Left ventricle myocardium inferior (tissue), 1 donor: Measurements from ENCODE around the gene NADK. TPM values are rescaled to one million over a fixed set of nuclear protein-coding genes. Genes with fewer than 3 reads are reported as not detected.

Experiments used
- DNase-seq: peaks from one replicate; pipeline ENCODE4 v3.0.0-alpha.2; 2020
- H3K27ac ChIP-seq: fragments of 200-600 bp; replicated peaks from 2 replicates; pipeline ENCODE4 v1.8.0; 2021
- H3K27me3 ChIP-seq: fragments of 200-600 bp; 2 replicates; pipeline ENCODE4 v1.8.0; 2021; ENCODE audit warnings: low read depth
- H3K36me3 ChIP-seq: fragments of 200-600 bp; 2 replicates; pipeline ENCODE4 v1.8.0; 2021
- H3K4me1 ChIP-seq: fragments of 200-600 bp; 2 replicates; pipeline ENCODE4 v1.8.0; 2021
- H3K4me3 ChIP-seq: fragments of 200-600 bp; 2 replicates; pipeline ENCODE4 v1.8.0; 2021; ENCODE audit warnings: mild to moderate bottlenecking, moderate library complexity
- H3K9me3 ChIP-seq: fragments of 200-600 bp; replicated peaks from 2 replicates; pipeline ENCODE4 v1.8.0; 2021
- CTCF ChIP-seq: fragments of 200-600 bp; IDR thresholded peaks from 2 replicates; pipeline ENCODE4 v1.8.0; 2021; ENCODE audit warnings: antibody characterized with exemption, mild to moderate bottlenecking, borderline replicate concordance
- intact Hi-C: fragments of 100-400 bp; cut with micrococcal nuclease; formaldehyde crosslinking; loops from one replicate; pipeline ENCODE4 v1.11.0; 2022
- total RNA-seq: library from RNA; stranded (reverse); fragmentation: NEBNext Ultra II Directional; extraction: Animal tissue kit (Norgen Biotek cat#: 25700); gene quantifications from one replicate; pipeline ENCODE4 v1.2.1, GENCODE V29; 2021
- donor health status: DM: no; HTN: yes; CAD: no; lungs with severe emphysema.

NADK gene
- total RNA-seq, 1 donor from 2014 or later: 25.3 TPM

GRCh38 chr1:1760715-1761114 lies 17.6 kb downstream of the NADK start:
- intact Hi-C loops: loop anchor here (10.0 kb wide), 1 partner anchor 144 kb away; no protein-coding TSS in a partner anchor
- no peaks in the 10 kb centered on the region for H3K27me3 ChIP-seq
- H3K27ac ChIP-seq: no peak overlapping the region
- TF ChIP-seq CTCF: no peak
- H3K4me1 ChIP-seq: peaks cover 19% of the 10 kb centered on the region
- H3K36me3 ChIP-seq: peaks cover 85% of the 10 kb centered on the region
- no peak overlapping the region for H3K4me3 ChIP-seq
- no peak for DNase-seq
- no peaks in the 10 kb centered on the region for H3K9me3 ChIP-seq

DNA sequence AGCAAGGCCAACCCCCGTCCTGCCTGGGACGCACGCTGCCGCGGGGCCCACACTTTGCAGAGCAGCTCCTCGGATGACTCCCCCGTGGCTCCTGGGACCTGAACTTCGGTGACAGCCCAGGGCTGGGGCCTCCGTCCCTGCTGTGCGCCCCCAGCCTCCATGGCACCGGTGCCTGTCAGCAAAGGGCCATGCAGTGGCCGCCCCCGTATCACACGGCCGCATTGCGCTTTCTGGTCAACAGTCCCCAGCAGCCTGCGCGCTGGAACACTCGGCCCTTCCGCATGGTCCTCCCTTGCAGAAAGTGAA lies 18.0 kb downstream of the NADK start:
- Histone ChIP-seq H3K9me3 (no peaks in the 10 kb centered on the region), H3K27me3 (no peaks in the 10 kb centered on the region), H3K4me3 (no peak overlapping the region), H3K36me3 (peaks cover 85% of the 10 kb centered on the region), H3K27ac (no peak overlapping the region), H3K4me1 (peaks cover 19% of the 10 kb centered on the region)
- no peak for TF ChIP-seq CTCF
- DNase-seq: no peak
- intact Hi-C loops: loop anchor here (10.0 kb wide), 1 partner anchor 145 kb away; no protein-coding TSS in a partner anchor

DNA sequence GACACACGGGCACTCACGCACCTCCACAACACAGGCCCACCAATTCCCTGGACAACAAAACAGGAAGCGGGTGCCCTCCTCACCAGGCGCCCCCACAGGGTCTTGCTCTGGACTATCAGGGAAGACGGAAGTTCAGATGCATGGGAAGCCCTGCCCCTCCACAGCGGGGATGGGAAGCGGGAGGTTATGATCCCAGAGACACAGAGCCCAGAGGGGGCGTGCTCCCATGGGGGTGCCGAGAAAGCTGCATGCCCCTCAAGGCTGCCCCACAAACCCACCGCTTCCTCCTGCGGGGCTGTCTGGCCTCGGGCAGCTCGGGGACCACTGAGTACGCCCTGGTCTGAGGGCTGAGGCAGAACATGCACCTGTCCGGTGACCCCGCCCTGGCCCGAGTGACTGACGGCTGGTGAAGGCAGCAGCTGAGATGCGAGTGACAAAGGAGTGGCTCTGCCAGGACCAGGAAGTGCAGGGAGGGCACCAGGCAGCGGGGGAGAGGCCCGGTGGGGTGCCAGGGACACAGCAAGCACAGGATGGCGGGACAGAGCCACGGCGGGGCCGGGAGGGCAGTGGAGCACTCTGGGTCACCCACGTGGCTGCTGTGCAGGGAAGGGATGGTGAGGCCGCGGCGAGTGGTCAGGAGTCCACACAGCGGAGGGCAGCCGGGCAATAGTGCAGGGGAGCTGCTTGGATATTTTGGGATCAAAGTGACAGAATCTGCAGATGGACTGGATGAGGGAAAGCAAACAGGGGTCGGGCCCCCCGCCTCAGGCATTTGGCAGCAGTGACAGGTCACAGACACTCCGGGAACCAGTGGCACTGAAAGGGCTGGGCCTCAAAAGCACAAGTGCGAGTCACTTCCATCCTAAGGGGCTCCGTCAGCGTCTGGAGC lies 18.6 kb downstream of the NADK start:
- Histone ChIP-seq H3K4me1 (peaks cover 19% of the 10 kb centered on the region), H3K27me3 (no peaks in the 10 kb centered on the region), H3K27ac (peak overlapping the region; percentile 67), H3K36me3 (peaks cover 85% of the 10 kb centered on the region), H3K4me3 (peak overlapping the region; percentile 21), H3K9me3 (no peaks in the 10 kb centered on the region)
- no peak for DNase-seq
- intact Hi-C loops: loop anchor here (10.0 kb wide), 1 partner anchor 145 kb away; no protein-coding TSS in a partner anchor
- TF ChIP-seq CTCF: no peak

GRCh38 chr1:1758692-1759455 lies 19.4 kb downstream of the NADK start:
- Histone ChIP-seq H3K4me1 (peaks cover 19% of the 10 kb centered on the region), H3K9me3 (no peaks in the 10 kb centered on the region), H3K4me3 (peak overlapping the region; percentile 21), H3K27ac (peak overlapping the region; percentile 67), H3K36me3 (peaks cover 85% of the 10 kb centered on the region), H3K27me3 (no peaks in the 10 kb centered on the region)
- intact Hi-C loops: no loop called here
- no peak for TF ChIP-seq CTCF
- DNase-seq: peak; percentile 58

DNA sequence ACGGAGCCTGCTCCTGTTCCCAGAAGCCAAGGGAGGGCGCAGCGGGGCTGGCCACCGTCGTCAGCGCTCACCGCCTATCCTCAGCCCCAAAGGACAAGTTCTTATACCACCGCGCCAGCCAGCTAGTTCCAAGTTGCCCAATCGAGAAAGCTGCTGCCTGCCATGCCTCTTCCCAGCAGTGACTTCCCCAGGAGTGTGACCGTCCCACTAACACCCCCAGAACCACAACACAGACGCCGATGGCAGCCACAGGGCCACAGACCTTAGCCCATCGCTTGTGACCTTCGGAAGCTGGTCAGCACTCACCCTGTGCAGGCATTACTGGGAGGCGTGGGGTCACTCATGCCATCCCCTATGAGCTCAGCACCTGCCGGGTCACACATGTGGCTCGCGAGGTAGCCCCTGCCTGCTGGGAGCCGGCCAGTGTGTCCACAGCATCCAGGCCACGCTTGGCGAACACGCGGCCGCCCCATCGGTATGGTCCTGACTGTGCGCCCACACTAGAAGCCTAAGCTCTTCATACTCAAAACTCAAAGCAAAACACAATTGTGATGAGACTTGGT lies 20.1 kb downstream of the NADK start:
- H3K27me3 ChIP-seq: no peaks in the 10 kb centered on the region
- no peak for DNase-seq
- H3K27ac ChIP-seq: peak overlapping the region; percentile 67
- intact Hi-C loops: no loop called here
- peaks cover 19% of the 10 kb centered on the region for H3K4me1 ChIP-seq
- H3K4me3 ChIP-seq: no peak overlapping the region
- no peaks in the 10 kb centered on the region for H3K9me3 ChIP-seq
- no peak for TF ChIP-seq CTCF
- peaks cover 85% of the 10 kb centered on the region for H3K36me3 ChIP-seq
